ENCODE results near the gene LZTS2. TPM values are rescaled to one million over a fixed set of nuclear protein-coding genes. Genes with fewer than 3 reads are reported as not detected.

LZTS2 gene
- total RNA-seq = 70.8 and 71.0 TPM in 2 replicates
- long read RNA-seq, partial matches to known transcripts = 2 of 3 reads
- long read RNA-seq, other reads (novel, unspliced or antisense) = 1 of 3 reads

GRCh38 chr10:100999742-101000126, at the start of gene LZTS2:
Gene LZTS2 (plus strand): TSS chr10:100999808. CDS start chr10:101002539, 2,731 bp downstream.
- no peaks in the 10 kb centered on the region for H3K9me3 Mint-ChIP-seq
- H3K4me1 Mint-ChIP-seq = peaks cover 30% of the 10 kb centered on the region
- H3K27me3 Mint-ChIP-seq (ENCODE audit: low read depth) = peaks cover 2% of the 10 kb centered on the region
- DNase-seq (ENCODE audit: low read depth, low spot score) = no peak
- TF ChIP-seq CTCF (conservative IDR thresholded peaks at IDR 0.05) = no peak
- peak within 1 kb of the TSS; percentile 90 for H3K4me3 Mint-ChIP-seq
- H3K36me3 Mint-ChIP-seq (ENCODE audit: low read depth) = no peaks in the 10 kb centered on the region
- H3K27ac Mint-ChIP-seq (ENCODE audit: unreplicated experiment) = peak within 1 kb of the TSS; percentile 98

GRCh38 chr10:100960251-100960650, 39.4 kb upstream of the LZTS2 start:
- peaks cover 3% of the 10 kb centered on the region for H3K4me1 Mint-ChIP-seq
- DNase-seq (ENCODE audit: low read depth, low spot score) = no peak
- H3K36me3 Mint-ChIP-seq (ENCODE audit: low read depth) = peaks cover 7% of the 10 kb centered on the region
- no peak for TF ChIP-seq CTCF (conservative IDR thresholded peaks at IDR 0.05)
- H3K9me3 Mint-ChIP-seq = no peaks in the 10 kb centered on the region
- H3K27me3 Mint-ChIP-seq (ENCODE audit: low read depth) = no peaks in the 10 kb centered on the region
- H3K4me3 Mint-ChIP-seq = no peak overlapping the region
- H3K27ac Mint-ChIP-seq (ENCODE audit: unreplicated experiment) = no peak overlapping the region

GRCh38 chr10:100962351-100963080, 37.1 kb upstream of the LZTS2 start:
- no peak for DNase-seq (ENCODE audit: low read depth, low spot score)

DNA sequence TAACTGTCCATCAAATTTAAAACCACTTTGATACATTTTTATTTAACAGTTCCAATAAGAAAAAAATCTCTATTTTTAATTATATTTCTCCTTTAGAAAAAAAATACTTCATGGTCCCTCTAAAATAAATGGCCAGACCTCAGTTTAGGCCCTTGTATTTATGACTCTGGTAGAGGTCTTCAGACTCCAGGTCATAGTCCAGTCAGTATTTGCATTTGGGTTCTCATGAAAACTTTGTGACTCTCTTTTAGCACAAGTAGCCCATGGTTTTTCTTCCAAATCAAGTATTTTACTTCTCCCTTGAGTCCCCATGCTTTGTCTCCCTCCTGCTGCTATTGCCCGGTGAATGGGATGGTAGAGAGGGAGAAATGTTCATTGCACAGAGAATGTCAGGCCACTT, 35.8 kb upstream of the LZTS2 start:
- H3K4me3 Mint-ChIP-seq = no peak overlapping the region
- DNase-seq (ENCODE audit: low read depth, low spot score) = no peak
- no peak overlapping the region for H3K27ac Mint-ChIP-seq (ENCODE audit: unreplicated experiment)
- no peak for TF ChIP-seq CTCF (conservative IDR thresholded peaks at IDR 0.05)
- H3K27me3 Mint-ChIP-seq (ENCODE audit: low read depth) = no peaks in the 10 kb centered on the region
- H3K36me3 Mint-ChIP-seq (ENCODE audit: low read depth) = peaks cover 4% of the 10 kb centered on the region
- no peaks in the 10 kb centered on the region for H3K9me3 Mint-ChIP-seq
- H3K4me1 Mint-ChIP-seq = peaks cover 18% of the 10 kb centered on the region

More at GRCh38 chr10:100962351-100963080, 37.1 kb upstream of the LZTS2 start:
- TF ChIP-seq CTCF (conservative IDR thresholded peaks at IDR 0.05) = no peak
- Mint-ChIP-seq H3K27me3 (ENCODE audit: low read depth) (no peaks in the 10 kb centered on the region), H3K27ac (ENCODE audit: unreplicated experiment) (no peak overlapping the region), H3K9me3 (no peaks in the 10 kb centered on the region), H3K36me3 (ENCODE audit: low read depth) (peaks cover 4% of the 10 kb centered on the region), H3K4me3 (no peak overlapping the region), H3K4me1 (peaks cover 11% of the 10 kb centered on the region)

GRCh38 chr10:100965820-100966219, 33.8 kb upstream of the LZTS2 start:
- Mint-ChIP-seq H3K4me1 (peaks cover 29% of the 10 kb centered on the region), H3K36me3 (ENCODE audit: low read depth) (no peaks in the 10 kb centered on the region), H3K9me3 (no peaks in the 10 kb centered on the region), H3K27ac (ENCODE audit: unreplicated experiment) (no peak overlapping the region), H3K27me3 (ENCODE audit: low read depth) (peaks cover 6% of the 10 kb centered on the region), H3K4me3 (no peak overlapping the region)
- TF ChIP-seq CTCF (conservative IDR thresholded peaks at IDR 0.05) = no peak
- no peak for DNase-seq (ENCODE audit: low read depth, low spot score)

Measured in neural crest cell (in vitro differentiated cells).